ENCODE measurements around the gene MYOM1.
"Not testable (repeated sequence)": the region's sequence is repeated elsewhere in the genome, so short reads cannot be mapped to it uniquely, and the experiment has no call there.

Gene MYOM1

DNA sequence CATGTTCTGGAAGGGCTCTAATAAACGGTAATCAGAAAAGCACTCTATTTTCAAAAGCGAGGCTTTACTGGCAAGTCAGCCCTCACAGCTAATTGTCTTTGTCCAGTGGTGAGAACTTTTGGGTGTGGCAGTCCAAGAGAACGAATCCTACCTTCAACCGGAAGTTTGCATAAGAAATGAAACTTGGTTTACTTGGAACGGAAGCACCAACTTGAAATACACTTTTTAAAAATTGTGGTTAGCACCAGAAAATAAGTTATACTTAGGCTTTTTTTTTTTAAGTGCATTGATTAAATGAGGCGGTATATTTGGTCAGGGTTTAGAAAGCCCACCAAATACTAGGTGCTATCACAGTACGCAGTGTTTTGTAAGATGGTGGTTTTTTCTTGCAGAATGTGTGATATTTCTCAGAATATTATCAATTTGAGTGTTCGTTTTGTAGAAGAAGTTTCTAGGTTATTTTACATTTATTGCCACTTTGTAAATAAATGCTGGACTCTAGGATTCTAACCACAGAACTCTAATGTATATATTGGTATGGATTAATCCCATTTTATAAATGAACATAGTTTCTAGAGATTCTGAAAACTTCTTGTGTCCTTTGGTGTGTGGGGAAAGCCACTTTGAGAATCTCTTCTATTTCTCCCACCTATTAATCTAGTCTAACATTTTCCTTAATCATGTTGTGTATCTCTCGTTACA lies 29.0 kb upstream of the MYOM1 start:
- DNase-seq (ENCODE audit: low read depth in 3 of 3) = no peak

DNA sequence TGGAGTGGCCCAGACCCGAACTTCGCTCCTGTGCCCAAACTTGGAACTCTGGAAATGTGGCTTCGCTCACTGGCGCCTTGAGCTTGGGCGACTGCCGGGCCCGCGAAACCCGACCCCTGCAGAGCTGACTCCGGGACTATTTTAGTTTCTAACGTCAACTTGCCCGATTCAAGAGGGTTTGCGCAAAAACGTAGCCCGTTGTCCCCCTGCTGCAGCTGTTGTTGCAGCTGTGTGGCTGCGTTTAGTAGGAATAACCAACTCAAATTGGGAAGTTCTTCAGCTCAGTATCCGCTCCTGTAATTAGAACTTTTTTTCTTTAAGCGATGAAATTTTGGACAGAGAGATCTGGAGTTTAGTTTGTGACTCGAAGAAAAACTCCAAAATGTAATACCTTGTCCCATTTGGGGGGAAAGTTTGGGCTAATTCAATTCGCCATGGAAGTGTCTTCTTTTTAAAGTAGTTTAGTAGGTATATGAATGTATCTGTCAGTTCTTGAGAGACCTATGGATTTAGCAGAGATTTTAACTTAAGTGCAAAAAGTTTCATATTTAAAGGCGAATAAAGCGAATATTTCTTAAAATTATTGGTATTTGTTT lies 28.4 kb upstream of the MYOM1 start:
- no peak for DNase-seq (ENCODE audit: low read depth in 3 of 3)

DNA sequence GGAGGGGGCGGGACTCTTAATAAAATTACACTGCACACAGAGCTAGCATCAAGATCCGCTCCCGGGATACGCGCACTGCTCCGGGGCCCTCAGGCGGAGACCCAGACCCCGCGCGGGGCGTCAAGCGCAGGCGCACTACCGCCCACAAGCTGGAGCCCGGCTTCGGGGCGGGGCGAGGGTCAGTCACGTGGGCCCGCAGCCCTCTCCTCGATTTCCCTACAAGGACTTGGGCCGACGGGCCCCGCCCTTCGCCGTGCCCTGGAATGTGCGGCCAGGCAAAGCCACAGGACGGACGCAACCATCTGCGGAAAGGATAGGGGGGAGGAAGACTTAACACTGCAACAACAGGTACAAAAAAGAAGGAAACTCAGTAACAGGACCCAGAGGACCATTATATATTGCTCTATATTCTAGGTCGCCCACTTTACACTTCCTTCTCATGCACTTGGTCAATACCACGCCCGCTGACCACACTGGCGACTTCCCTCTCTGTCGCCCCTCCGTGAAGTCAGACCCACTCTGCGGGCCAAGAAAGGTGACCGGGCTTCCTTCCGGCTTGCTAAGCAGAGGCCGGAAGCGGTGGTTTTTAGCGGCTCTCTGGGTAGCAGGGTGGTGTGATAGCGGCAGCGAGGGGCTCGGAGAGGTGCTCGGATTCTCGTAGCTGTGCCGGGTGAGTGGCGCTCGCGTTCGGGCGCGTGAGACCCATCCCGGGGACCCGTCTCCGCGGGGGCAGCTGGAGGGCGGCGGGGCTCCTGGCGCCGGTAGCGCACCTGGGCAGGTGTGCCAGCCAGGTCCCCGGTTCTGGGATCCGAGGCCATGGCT lies 27.7 kb upstream of the MYOM1 start, which contains the start of gene MYL12A:
TSS of gene MYL12A (plus strand) at position 562 of the 822 bp plus-strand sequence. CDS start 5,447 bp downstream, outside the sequence.
- DNase-seq (ENCODE audit: low read depth in 3 of 3) = peak; percentile 94 to 96 (median 96)

DNA sequence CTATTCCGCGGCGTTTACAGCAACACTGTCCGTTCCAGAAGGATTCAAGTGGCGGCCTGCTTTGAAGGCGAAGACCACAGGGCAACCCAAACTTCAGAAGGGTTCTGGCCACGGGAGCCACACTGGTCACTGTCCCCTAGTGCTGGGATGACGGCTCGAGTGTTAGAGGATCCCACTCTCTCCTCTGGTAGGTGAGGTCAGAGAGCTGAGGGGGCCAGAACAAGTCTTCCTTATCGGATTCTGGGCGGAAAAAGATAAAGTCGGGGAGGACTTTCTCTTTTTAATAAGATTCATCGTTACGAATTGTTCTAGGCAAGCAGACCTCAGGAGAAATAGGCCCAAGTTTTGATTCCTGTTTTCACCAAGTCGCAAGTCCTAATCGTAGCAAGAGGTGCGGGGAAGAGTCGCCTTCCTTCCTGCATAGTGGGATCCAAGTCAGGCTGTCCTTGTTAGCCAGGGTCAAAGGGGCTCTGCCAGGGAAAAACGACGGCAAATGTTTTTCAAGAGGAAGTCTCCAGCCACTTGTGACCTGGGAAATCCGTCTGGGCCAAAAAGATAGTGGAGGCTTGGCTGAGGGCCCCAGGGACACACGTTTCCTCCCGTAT lies 27.0 kb upstream of the MYOM1 start:
- no peak for DNase-seq (ENCODE audit: low read depth in 3 of 3)

DNA sequence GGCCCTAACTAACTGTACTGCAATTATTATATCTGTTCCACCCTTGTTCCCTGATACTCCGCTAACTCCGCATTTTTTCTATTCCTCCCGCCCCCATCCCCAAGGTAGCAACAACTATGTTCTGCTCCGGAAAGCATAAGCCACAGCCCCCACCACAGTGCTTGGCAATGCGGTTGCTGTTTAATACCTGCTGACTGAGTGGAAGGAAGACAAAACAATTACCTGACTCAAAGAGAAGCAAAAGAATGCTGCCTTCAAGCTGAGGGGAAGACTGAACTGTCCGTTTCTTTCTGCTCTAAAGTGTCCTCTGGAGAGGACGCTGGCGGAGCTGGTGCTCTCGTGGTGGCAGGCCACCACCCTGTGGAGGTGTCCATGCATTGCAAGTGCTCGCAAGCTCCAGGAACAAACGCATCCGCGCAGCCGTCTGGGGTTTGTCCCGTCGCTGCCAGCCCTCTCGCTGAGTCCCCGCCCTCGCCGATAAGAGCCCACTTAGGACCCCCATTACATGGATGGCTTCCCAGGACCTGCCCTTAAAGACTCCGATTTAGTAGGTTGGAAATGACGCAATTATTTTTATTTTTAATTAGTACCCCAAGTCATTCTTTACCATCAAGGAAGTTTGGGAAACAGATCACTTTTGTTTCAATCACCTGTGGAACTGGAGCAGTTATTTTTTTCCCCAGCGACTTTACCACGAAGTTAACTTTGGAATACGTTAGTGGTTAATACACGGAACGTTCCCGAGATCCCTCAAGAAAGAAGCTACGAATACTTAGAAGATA lies 26.3 kb upstream of the MYOM1 start:
- DNase-seq (ENCODE audit: low read depth in 3 of 3) = peak; percentile 70 to 80 (median 70)

DNA sequence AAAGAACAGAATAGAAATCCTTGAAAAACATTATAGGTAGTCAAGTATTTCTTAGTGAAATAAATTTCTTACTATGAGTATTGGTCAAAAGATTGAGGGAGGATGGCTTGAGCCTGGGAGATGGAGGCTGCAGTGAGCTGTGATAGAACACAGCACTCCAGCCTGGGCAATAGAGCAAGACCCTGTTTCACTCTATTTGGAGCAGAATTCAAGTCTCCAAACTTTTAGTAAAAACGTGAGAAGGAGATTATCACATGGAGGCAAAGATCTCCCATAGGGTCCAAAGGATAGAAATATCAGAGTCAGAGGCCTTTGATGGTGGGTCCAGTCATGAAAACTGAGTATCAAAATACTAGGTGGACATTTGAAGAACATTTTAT lies 25.4 kb upstream of the MYOM1 start:
- DNase-seq (ENCODE audit: low read depth in 3 of 3) = no peak

DNA sequence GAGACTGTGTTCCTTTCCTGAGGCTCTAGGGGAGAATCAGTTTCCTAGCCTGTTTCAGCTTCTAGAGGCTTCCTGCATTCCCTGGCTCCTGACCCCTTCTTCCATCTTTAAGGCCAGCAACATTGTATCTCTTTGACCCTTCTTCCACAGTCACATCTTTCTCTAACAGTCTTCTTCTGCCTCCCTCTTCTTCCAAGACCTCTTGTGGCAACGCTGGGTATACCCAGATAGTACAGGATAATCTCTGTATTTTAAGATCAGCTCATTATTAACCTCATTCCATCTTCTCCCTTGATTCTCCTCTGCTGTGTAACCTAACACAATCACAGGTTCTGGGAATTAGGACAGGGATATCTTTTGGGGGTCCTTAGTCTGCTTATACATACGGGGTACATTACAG lies 19.0 kb upstream of the MYOM1 start:
- no peak for DNase-seq (ENCODE audit: low read depth in 3 of 3)

DNA sequence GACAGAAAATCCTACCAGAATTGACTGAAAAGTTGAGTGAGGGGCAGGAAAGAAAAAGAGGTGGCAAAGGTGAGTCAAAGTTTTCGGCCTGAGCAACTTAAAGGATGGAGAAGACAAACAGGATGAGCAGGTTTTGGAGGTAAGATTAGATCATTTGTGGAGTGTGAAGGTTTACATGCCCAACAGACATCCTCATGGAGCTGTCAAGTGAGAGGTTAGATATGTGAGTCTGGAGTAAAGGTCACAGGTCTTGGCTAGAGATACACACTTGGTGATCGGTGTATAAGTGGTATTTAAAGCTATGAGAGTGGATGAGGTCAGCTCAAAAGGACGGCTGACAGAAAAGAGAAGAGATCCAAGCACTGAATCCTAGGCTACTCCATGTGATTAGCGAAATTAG lies 16.7 kb upstream of the MYOM1 start:
- no peak for DNase-seq (ENCODE audit: low read depth in 3 of 3)

DNA sequence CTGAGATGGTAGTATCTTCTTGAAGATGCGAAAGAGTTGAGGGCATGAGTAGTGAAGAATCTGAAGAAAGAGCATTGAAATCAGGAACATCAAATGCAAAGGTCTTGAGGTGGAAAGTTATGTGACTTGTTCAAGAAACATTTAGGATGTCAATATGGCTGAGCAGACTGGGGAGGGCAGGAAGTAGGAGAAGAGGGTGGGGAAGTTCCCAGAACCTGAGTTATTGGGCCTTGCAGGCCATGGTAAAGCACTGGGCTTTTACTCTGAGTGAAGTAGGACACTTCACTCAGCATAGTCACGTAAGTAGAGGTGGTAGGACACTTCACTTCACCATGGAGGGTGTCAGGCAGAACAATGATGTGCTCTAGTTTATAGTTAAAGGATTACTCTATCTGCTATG lies 16.1 kb upstream of the MYOM1 start:
- DNase-seq (ENCODE audit: low read depth in 3 of 3) = no peak

DNA sequence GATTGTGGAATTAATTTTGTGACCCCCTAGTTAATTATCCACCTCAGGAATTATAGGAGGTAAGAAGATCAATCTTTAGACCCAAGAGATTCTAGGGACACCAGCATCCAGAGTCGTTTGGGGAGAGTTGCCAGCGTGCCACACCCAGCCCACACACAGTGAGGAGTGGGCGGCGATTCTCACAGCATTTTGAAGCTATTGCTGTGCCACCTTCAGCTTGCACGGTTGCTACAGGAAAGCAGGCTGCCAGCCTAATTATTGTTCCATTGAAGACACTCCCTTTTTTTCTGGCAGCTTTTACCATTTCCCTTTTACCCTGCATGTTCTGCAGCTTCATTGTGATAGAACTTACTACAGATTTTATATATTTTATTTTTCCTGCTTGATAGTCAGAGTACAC lies 14.7 kb upstream of the MYOM1 start:
- no peak for DNase-seq (ENCODE audit: low read depth in 3 of 3)

DNA sequence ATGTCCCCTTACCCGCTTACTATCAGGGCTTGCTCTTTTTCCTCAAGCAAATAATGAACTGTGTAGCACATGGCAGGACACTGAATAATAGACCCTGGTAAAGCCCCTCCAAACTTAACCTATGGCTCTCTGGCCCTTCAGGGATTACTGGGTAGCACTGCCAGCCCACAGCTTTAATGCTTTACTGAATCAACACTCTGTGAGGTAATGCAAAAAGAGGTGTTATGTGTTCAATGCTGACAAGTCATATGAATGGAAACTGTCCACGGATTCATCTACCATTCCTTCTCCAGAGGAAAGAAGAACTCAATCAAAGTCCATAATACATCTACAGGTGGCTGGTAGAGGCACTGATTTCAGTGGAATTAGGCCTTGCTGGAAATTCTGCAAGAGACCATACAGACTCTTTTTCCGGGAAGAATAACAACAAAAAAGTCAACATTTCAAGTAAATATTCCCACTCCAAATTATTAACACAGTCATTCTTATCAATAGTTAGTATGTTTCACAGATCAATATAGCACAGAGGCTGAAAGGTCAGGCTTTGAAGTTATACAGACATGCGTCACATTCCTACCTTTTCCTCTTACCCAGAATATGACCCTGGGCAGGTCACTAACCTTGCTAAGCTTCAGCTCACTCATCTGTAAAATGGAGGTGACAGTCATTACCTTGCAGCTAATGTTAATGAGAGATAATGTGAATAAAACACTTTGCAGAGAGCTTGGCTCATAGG lies 13.8 kb upstream of the MYOM1 start:
- no peak for DNase-seq (ENCODE audit: low read depth in 3 of 3)

DNA sequence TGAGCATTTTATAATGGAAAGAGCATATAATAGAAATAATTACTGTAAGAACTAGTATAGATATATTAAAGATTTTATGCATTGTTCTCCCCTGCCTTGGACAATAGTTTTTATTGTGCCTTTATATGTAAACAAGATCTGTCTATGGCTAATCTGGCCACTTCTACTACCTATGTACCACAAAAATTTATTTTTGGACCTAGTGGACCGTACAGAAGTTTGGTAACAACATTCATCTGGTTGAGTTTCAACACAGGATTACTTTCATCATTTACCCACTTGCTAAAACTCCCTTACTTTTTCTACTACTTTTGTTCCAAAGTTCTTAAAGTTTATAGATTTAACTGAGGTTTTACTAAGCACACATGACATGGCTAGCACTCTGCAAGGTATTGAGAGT lies 13.2 kb upstream of the MYOM1 start:
- DNase-seq (ENCODE audit: low read depth in 3 of 3) = no peak

DNA sequence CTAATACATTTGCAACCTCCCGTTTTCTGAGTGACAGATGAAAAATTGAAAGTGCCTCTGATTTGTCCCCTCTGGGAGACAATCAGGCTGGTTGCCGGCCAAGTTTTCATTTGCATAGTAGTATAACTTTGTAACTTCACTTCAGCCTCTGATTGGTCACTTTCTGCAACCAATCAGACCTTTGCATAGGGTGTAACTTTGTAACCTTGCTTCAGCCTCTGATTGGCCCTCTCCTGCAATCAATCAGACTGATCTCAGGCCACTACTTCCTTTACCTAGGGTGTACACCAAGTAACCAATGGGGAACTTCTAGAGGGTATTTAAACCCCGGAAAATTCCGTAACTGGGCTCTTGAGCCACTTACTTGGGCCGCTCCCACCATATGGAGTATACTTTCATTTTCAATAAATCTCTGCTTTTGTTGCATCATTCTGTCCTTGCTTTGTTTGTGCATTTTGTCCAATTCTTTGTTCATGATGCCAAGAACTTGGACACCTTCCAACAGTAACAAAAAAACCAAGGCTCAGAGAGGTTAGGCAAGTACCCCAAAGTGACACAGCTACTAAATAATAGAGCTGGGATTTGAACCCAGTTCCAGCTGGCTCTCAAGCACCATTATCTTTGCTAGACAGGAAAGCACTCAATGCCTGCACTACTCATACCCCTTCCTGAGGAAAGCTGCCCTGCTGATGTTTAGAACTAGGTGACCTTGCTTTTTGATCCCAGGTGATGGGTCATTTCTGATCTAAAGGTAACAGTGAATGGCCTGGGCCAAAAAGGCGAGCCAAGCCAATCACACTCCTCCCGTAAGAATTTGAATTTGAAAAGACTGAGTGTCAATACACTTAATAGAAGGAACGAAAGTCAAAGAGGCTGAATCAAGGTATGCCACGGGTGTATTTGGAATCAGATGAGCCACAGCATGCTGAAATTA lies 10.9 kb upstream of the MYOM1 start:
- DNase-seq (ENCODE audit: low read depth in 3 of 3) = no peak

DNA sequence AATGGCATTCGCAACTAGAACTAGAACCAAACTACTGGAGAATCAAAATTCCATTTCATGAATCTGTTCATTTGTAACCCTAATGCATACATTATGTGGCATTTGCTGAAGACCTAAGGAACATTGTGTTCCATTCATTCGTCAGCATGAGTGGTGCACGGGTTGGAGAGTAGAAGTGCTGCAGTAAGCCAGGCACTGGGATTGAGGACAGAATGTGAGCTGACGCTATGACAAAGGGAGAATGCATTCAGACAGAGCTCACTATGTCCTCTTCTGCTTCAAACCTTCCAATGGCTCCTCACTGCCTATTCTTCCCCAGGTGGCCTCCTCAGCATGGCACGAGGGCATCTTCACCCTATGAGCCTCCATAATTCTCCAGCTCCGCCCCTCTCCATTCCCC lies 6.3 kb upstream of the MYOM1 start:
- no peak for DNase-seq (ENCODE audit: low read depth in 3 of 3)

DNA sequence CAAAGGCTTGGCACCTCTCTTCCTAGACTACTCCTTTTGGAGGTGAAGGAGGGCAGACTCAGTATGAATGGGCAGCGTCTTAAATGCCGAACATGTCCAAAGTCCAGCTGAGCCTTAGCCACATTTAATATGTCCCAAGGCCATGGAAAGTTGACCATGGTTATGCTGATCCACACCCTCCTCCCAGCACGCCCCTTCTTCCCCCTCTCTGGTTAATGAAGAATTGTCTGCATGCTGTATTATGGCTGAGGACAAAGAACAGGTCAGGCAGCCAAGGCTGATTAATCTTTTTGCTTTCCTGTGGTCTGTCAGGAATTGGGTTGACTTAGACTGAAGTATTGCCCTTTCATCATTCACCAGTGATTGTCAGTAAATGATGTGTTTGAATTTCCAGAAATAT lies 5.8 kb upstream of the MYOM1 start:
- no peak for DNase-seq (ENCODE audit: low read depth in 3 of 3)

DNA sequence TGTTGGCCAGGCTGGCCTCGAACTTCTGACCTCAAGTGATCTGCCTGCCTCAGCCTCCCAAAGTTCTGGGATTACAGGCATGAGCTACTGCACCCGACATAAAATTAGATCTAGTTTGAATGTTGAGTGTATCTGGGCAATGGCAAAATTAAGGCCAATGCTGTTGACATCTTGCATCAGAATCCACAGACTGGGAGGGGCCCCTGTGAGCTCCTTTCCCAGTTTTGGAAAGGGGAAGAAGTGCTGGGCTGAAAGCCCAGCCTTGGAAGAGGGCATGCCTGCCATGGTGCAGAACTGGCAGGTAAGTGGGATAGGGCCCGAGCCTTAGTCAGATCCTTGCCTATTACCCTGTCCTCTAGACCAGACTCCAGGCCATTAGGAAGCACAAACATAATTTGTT lies 4.5 kb upstream of the MYOM1 start:
- DNase-seq (ENCODE audit: low read depth in 3 of 3) = no peak

DNA sequence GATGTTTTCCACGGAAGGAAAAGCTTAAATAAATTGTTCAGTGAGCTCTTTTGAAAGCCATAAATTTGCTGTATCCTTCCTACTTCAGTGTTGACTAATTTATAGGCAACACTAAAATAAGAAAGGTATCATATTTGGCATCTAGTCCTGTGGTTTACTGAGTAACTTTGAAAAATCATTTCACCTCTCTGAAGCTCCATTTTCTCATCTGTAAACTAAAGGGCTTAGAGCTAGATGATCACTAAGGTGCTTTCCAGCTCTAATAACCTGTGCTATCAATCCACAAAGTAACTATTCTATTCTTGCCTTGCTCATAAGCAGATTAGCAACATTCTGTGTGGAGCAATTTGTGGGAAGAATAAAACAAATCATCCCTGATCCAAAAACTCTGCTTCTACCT lies 3.6 kb upstream of the MYOM1 start:
- DNase-seq (ENCODE audit: low read depth in 3 of 3) = no peak

DNA sequence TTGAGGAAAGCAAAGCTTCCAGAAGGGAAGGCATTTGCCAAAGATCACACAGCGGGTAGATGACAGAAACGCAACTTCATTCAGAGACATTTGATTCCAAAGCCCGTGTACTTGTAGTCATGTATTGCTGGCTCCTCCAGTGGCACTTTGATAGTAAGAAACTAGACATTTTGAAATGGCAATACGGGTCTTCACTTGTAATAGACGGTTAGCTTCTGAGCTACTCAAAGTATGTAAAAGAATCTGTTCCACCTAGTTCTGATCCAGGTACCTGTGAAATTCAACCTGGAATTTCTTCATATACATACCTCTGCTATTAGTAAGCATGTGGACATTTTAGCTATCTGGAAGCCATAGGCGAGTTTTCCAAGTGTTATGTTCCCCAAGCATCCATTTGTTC lies 1.7 kb upstream of the MYOM1 start:
- DNase-seq (ENCODE audit: low read depth in 3 of 3) = no peak

DNA sequence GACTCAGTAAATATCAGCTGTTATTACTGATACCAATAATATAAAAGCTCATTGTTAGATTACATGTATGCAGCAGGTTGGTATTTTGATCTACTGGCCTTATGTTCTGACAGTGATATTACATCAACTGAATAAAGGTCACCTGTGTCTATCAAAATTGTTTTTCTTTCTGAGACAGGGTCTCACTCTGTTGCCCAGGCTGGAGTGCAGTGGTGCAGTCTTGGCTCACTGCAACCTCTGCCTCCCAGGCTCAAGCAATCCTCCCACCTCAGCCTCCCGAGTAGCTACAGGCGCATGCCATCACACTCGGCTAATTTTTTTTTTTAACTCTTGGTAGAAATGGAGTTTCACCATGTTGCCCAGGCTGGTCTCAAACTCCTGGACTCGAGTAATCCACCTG lies 1.1 kb upstream of the MYOM1 start:
- DNase-seq (ENCODE audit: low read depth in 3 of 3) = not testable (repeated sequence)

DNA sequence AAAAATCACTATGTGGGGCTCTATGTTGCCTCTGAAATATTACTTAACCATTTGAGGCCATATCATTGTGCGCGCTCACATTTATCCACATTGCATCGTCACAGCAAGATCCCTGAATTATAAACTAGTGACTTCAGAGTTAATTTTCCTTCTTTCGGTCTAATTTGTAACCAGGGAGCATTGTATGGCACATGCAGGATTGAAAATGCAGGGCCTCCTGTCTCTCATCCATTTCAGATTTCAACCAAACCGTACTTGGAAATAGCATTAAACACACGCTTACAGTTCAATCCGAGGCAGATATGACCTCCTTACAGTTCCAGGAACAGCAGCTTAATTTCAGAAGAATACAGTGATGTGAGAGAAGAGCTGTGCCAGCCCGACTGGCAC lies 532 bp downstream of the MYOM1 start:
- DNase-seq (ENCODE audit: low read depth in 3 of 3) = no peak

Data from stimulated activated CD4-positive, alpha-beta T cell treated with anti-CD3 and anti-CD28 coated beads, TNF-alpha, amount 100 ng/mL, for 48 hours (primary cell).